Suprapubic skin (tissue), 4 donors: Measurements from ENCODE around the gene URB1. TPM values are rescaled to one million over a fixed set of nuclear protein-coding genes. Genes with fewer than 3 reads are reported as not detected.
"Not testable (repeated sequence)": the region's sequence is repeated elsewhere in the genome, so short reads cannot be mapped to it uniquely, and the experiment has no call there.

Source experiments
- DNase-seq, 2 donors: peaks; one replicate each; pipeline ENCODE4 v3.0.0-alpha.2; 2019; ENCODE audit warnings: low spot score in 2 of 2
- H3K27ac ChIP-seq: fragments of 200-600 bp; sonication (generic); one replicate; pipeline ENCODE4 v1.5.1; 2019
- H3K27me3 ChIP-seq: fragments of 200-600 bp; sonication (generic); one replicate; pipeline ENCODE4 v1.5.1; 2019
- H3K36me3 ChIP-seq: fragments of 200-600 bp; sonication (generic); one replicate; pipeline ENCODE4 v1.5.1; 2019
- H3K4me1 ChIP-seq: fragments of 200-600 bp; sonication (generic); one replicate; pipeline ENCODE4 v1.5.1; 2019
- H3K4me3 ChIP-seq: fragments of 200-600 bp; sonication (generic); one replicate; pipeline ENCODE4 v1.5.1; 2019; ENCODE audit warnings: mild to moderate bottlenecking
- H3K9me3 ChIP-seq: fragments of 200-600 bp; sonication (generic); one replicate; pipeline ENCODE4 v1.5.1; 2019
- CTCF ChIP-seq, 2 donors: fragments of 200-600 bp in 1 of 2; fragments of 450-650 bp in 1 of 2; sonication (generic) in 1 of 2; IDR thresholded peaks; one replicate each; pipeline ENCODE4 v1.5.1; 2016 to 2019; ENCODE audit warnings: antibody characterized with exemption in 2 of 2, mild to moderate bottlenecking in 1 of 2, moderate library complexity in 1 of 2
- EP300 ChIP-seq: sonication (generic); formaldehyde crosslinking; IDR thresholded peaks from one replicate; pipeline ENCODE4 v1.6.1; 2017; ENCODE audit warnings: antibody characterized with exemption
- POLR2A ChIP-seq, 2 donors: fragments of 450-650 bp; IDR thresholded peaks; one replicate each; pipeline ENCODE4 v1.6.1; 2017; ENCODE audit warnings: antibody characterized with exemption in 2 of 2, mild to moderate bottlenecking in 2 of 2, moderate library complexity in 2 of 2
- POLR2AphosphoS5 ChIP-seq, 3 donors: sonication (generic); formaldehyde crosslinking; IDR thresholded peaks; one replicate each; pipeline ENCODE4 v1.6.1; 2017; ENCODE audit warnings: antibody characterized with exemption in 3 of 3
- WGBS: methylation state at CpG from one replicate; pipeline ENCODE4 v1.1.5; 2018; 5-methylcytosine and 5-hydroxymethylcytosine counted together
- total RNA-seq, 4 donors: library from RNA; depleted of rRNA; stranded (reverse); fragments of >200 nt; gene quantifications; one replicate each; pipeline ENCODE4 v1.1.0, GENCODE V29; 2016

The URB1 gene
- total RNA-seq, 4 donors from 2014 or later = 23.7 to 49.4 (median 33.0) TPM

- DNase-seq = no peak
- TF ChIP-seq CTCF (IDR thresholded peaks at IDR 0.05) = no peak
- no peaks in the 10 kb centered on the region for H3K9me3 ChIP-seq
- peak overlapping the region; percentile 88 for H3K27ac ChIP-seq
- peaks cover 21% of the 10 kb centered on the region for H3K4me1 ChIP-seq
- no peaks in the 10 kb centered on the region for H3K27me3 ChIP-seq
- peaks cover 27% of the 10 kb centered on the region for H3K36me3 ChIP-seq
- 32% methylated on average over 3 of the region's 3 CpGs for WGBS
- H3K4me3 ChIP-seq = no peak overlapping the region
Observed at GRCh38 chr21:32372755-32373154, 20.1 kb downstream of the URB1 start.

- no peaks in the 10 kb centered on the region for H3K9me3 ChIP-seq
- H3K27me3 ChIP-seq = no peaks in the 10 kb centered on the region
- TF ChIP-seq CTCF (IDR thresholded peaks at IDR 0.05) (no peak), POLR2AphosphoS5 (IDR thresholded peaks at IDR 0.05) (no peak), POLR2A (IDR thresholded peaks at IDR 0.05) (no peak), EP300 (peak; percentile 42)
- H3K4me3 ChIP-seq = no peak overlapping the region
- peak overlapping the region; percentile 88 for H3K27ac ChIP-seq
- WGBS = 40% methylated on average over 6 of the region's 6 CpGs
- DNase-seq = peak in 1 of 2 donors; percentile 65
- peaks cover 30% of the 10 kb centered on the region for H3K36me3 ChIP-seq
- H3K4me1 ChIP-seq = peaks cover 21% of the 10 kb centered on the region
Observed at GRCh38 chr21:32371913-32372314, 20.9 kb downstream of the URB1 start.

GRCh38 chr21:32370998-32371766 lies 21.6 kb downstream of the URB1 start:
- DNase-seq = peak in 1 of 2 donors; percentile 24
- WGBS = 61% methylated on average over 6 of the region's 6 CpGs
- no peak overlapping the region for H3K4me3 ChIP-seq
- H3K36me3 ChIP-seq = peaks cover 37% of the 10 kb centered on the region
- no peak for TF ChIP-seq CTCF (IDR thresholded peaks at IDR 0.05)
- TF ChIP-seq POLR2AphosphoS5 (IDR thresholded peaks at IDR 0.05) = no peak
- no peak for TF ChIP-seq EP300
- no peak for TF ChIP-seq POLR2A (IDR thresholded peaks at IDR 0.05)
- peak overlapping the region; percentile 88 for H3K27ac ChIP-seq
- peaks cover 21% of the 10 kb centered on the region for H3K4me1 ChIP-seq
- H3K9me3 ChIP-seq = no peaks in the 10 kb centered on the region
- H3K27me3 ChIP-seq = no peaks in the 10 kb centered on the region

GRCh38 chr21:32368961-32369360 lies 23.9 kb downstream of the URB1 start:
- H3K27ac ChIP-seq, DNase-seq, H3K9me3 ChIP-seq, H3K27me3 ChIP-seq, H3K4me3 ChIP-seq: not testable (repeated sequence)
- WGBS = 80% methylated on average over 1 of the region's 1 CpG
- peaks cover 37% of the 10 kb centered on the region for H3K4me1 ChIP-seq
- peaks cover 43% of the 10 kb centered on the region for H3K36me3 ChIP-seq

GRCh38 chr21:32368386-32368785 lies 24.4 kb downstream of the URB1 start:
- Histone ChIP-seq H3K27ac (no peak overlapping the region), H3K4me3 (no peak overlapping the region), H3K36me3 (peaks cover 45% of the 10 kb centered on the region), H3K4me1 (peaks cover 39% of the 10 kb centered on the region), H3K9me3 (no peaks in the 10 kb centered on the region), H3K27me3 (no peaks in the 10 kb centered on the region)
- TF ChIP-seq CTCF (IDR thresholded peaks at IDR 0.05) (no peak), POLR2AphosphoS5 (IDR thresholded peaks at IDR 0.05) (no peak), EP300 (no peak), POLR2A (IDR thresholded peaks at IDR 0.05) (no peak)
- DNase-seq = no peak
- 86% methylated on average over 9 of the region's 9 CpGs for WGBS
